Adipose tissue (tissue), 3 donors: Measurements from ENCODE around the gene CALM3. TPM values are rescaled to one million over a fixed set of nuclear protein-coding genes. Genes with fewer than 3 reads are reported as not detected.
"Not testable (repeated sequence)": the region's sequence is repeated elsewhere in the genome, so short reads cannot be mapped to it uniquely, and the experiment has no call there.

Experiments
- H3K27ac ChIP-seq: one replicate; pipeline ENCODE4 v1.5.1; 2013; ENCODE audit warnings: low read depth, low read length
- WGBS, 3 donors: extraction: QIAGEN DNeasy Blood & Tissue Kit; methylation state at CpG; one replicate each; pipeline ENCODE4 v1.1.7; 2013; 5-methylcytosine and 5-hydroxymethylcytosine counted together
- polyA plus RNA-seq, 3 donors: library from polyadenylated mRNA; stranded (reverse); fragments of 200-250 nt; gene quantifications; one replicate each; pipeline ENCODE4 v1.2.3, GENCODE V29; 2013
- donor health status: healthy with polysubstance abuse.
- donor health status: Bipolar disorder and iron deficiency.
- donor health status: healthy.

CALM3 gene
- 100 to 1,000 TPM in 2 of 3 donors, 10 to 100 TPM in 1; 83.9 to 276 (median 115) TPM for polyA plus RNA-seq

GRCh38 chr19:46601318-46602224, at the start of gene CALM3:
Gene CALM3 (plus strand): TSS chr19:46601330. CDS start chr19:46601435, 105 bp downstream.
- peak within 1 kb of the TSS; percentile 93 for H3K27ac ChIP-seq
- 0 to 1% (median 1%) methylated on average over 37 to 51 of the region's 51 CpGs for WGBS, 3 donors

GRCh38 chr19:46552891-46553290, 48.2 kb upstream of the CALM3 start:
- H3K27ac ChIP-seq, result no peak overlapping the region
- 38 to 96% (median 93%) methylated on average over 1 of the region's 1 CpG for WGBS, 3 donors

- 95 to 100% (median 96%) methylated on average over 1 of the region's 1 CpG for WGBS, 3 donors
- no peak overlapping the region for H3K27ac ChIP-seq
These were observed 47.0 kb upstream of the CALM3 start for GRCh38 chr19:46554161-46554560.

- H3K27ac ChIP-seq, result no peak overlapping the region
- WGBS, 3 donors, result 35 to 47% (median 38%) methylated on average over 2 of the region's 2 CpGs
These were observed 45.4 kb upstream of the CALM3 start for GRCh38 chr19:46555628-46556280.

- H3K27ac ChIP-seq, result not testable (repeated sequence)
- WGBS, 3 donors, result 88 to 89% (median 88%) methylated on average over 5 of the region's 5 CpGs
These were observed 44.7 kb upstream of the CALM3 start for GRCh38 chr19:46556471-46556870.

- H3K27ac ChIP-seq, result no peak overlapping the region
- 91 to 94% (median 94%) methylated on average over 9 of the region's 9 CpGs for WGBS, 3 donors
These were observed 41.9 kb upstream of the CALM3 start for GRCh38 chr19:46559203-46559602.

GRCh38 chr19:46559675-46560074, 41.5 kb upstream of the CALM3 start:
- WGBS, 3 donors, result 91 to 93% (median 91%) methylated on average over 8 of the region's 8 CpGs
- H3K27ac ChIP-seq, result not testable (repeated sequence)

- H3K27ac ChIP-seq, result no peak overlapping the region
These were observed 36.4 kb upstream of the CALM3 start for GRCh38 chr19:46564701-46565100.

GRCh38 chr19:46571495-46571894, 29.6 kb upstream of the CALM3 start:
- H3K27ac ChIP-seq, result no peak overlapping the region
- WGBS, 3 donors, result 58 to 72% (median 68%) methylated on average over 5 of the region's 5 CpGs

- WGBS, 3 donors, result 66 to 82% (median 82%) methylated on average over 8 of the region's 8 CpGs
- H3K27ac ChIP-seq, result no peak overlapping the region
These were observed 27.2 kb upstream of the CALM3 start for GRCh38 chr19:46573679-46574498.

GRCh38 chr19:46574533-46574932, 26.6 kb upstream of the CALM3 start:
- no peak overlapping the region for H3K27ac ChIP-seq
- WGBS, 3 donors, result 60 to 65% (median 61%) methylated on average over 11 of the region's 11 CpGs

GRCh38 chr19:46578450-46578849, 22.7 kb upstream of the CALM3 start:
- H3K27ac ChIP-seq, result no peak overlapping the region

GRCh38 chr19:46579361-46579879, 21.7 kb upstream of the CALM3 start:
- no peak overlapping the region for H3K27ac ChIP-seq
- WGBS, 3 donors, result 30 to 56% (median 44%) methylated on average over 8 of the region's 8 CpGs

More at GRCh38 chr19:46578450-46578849, 22.7 kb upstream of the CALM3 start:
- 93 to 96% (median 95%) methylated on average over 4 of the region's 4 CpGs for WGBS, 3 donors

- H3K27ac ChIP-seq, result no peak overlapping the region
- 84 to 93% (median 93%) methylated on average over 2 of the region's 2 CpGs for WGBS, 3 donors
These were observed 20.9 kb upstream of the CALM3 start for GRCh38 chr19:46580247-46580646.

GRCh38 chr19:46585539-46585938, 15.6 kb upstream of the CALM3 start:
- WGBS, 3 donors, result 90 to 96% (median 95%) methylated on average over 1 of the region's 1 CpG
- no peak overlapping the region for H3K27ac ChIP-seq

- 84 to 91% (median 91%) methylated on average over 4 of the region's 4 CpGs for WGBS, 3 donors
- H3K27ac ChIP-seq, result no peak overlapping the region
These were observed 14.8 kb upstream of the CALM3 start for GRCh38 chr19:46586294-46586693.

- no peak overlapping the region for H3K27ac ChIP-seq
- WGBS, 3 donors, result 80 to 91% (median 87%) methylated on average over 3 of the region's 3 CpGs
These were observed 13.3 kb upstream of the CALM3 start for GRCh38 chr19:46587861-46588260.

GRCh38 chr19:46591254-46591653, 9.9 kb upstream of the CALM3 start:
- no peak overlapping the region for H3K27ac ChIP-seq
- 93 to 100% (median 95%) methylated on average over 4 of the region's 4 CpGs for WGBS, 3 donors
